Adrenal gland (tissue), 12 donors: ENCODE measurements around the gene NPIPA5. TPM values are rescaled to one million over a fixed set of nuclear protein-coding genes. Genes with fewer than 3 reads are reported as not detected.
"Not testable (repeated sequence)": the region's sequence is repeated elsewhere in the genome, so short reads cannot be mapped to it uniquely, and the experiment has no call there.

Experiments used
- DNase-seq, 7 donors: peaks; one replicate each; pipeline ENCODE4 v3.0.0-alpha.2; 2019 to 2020
- H3K27ac ChIP-seq, 5 donors: fragments of 200-600 bp; sonication (generic) in 4 of 5; 1 replicate in 3 of 5; 2 replicates in 2 of 5; pipeline versions ENCODE4 v1.5.1 to v1.8.0; 2016 to 2020; ENCODE audit warnings: mild to moderate bottlenecking in 1 of 5
- H3K27me3 ChIP-seq: fragments of 200-600 bp; 2 replicates; pipeline ENCODE4 v1.8.0; 2021
- H3K36me3 ChIP-seq, 2 donors: fragments of 200-600 bp; replicated peaks in 1 of 2; 1 replicate in 1 of 2; 2 replicates in 1 of 2; pipeline versions ENCODE4 v1.5.1 to v1.8.0; 2018 to 2022
- H3K4me1 ChIP-seq, 2 donors: fragments of 200-600 bp; replicated peaks in 1 of 2; 1 replicate in 1 of 2; 2 replicates in 1 of 2; pipeline versions ENCODE4 v1.5.1 to v1.8.0; 2018 to 2021
- H3K4me3 ChIP-seq, 4 donors: fragments of 200-600 bp; sonication (generic) in 3 of 4; one replicate each; pipeline ENCODE4 v1.5.1; 2016 to 2018
- H3K9me3 ChIP-seq, 3 donors: fragments of 200-600 bp; sonication (generic) in 1 of 3; replicated peaks in 1 of 3; 1 replicate in 2 of 3; 2 replicates in 1 of 3; pipeline versions ENCODE4 v1.5.1 to v1.8.0; 2016 to 2021
- CTCF ChIP-seq, 6 experiments: fragments of 450-650 bp in 4 of 6; fragments of 200-600 bp in 2 of 6; sonication (generic) in 1 of 6; IDR thresholded peaks; 1 replicate in 5 of 6; 2 replicates in 1 of 6; pipeline versions ENCODE4 v1.5.1 to v1.8.0; 2016 to 2021; ENCODE audit warnings: antibody characterized with exemption in 6 of 6, mild to moderate bottlenecking in 2 of 6, moderate library complexity in 1 of 6
- POLR2A ChIP-seq, 2 donors: fragments of 450-650 bp; IDR thresholded peaks; one replicate each; pipeline ENCODE4 v1.6.1; 2017; ENCODE audit warnings: antibody characterized with exemption in 2 of 2, mild to moderate bottlenecking in 2 of 2, moderate library complexity in 1 of 2
- WGBS, 4 donors: extraction: QIAGEN DNeasy Blood & Tissue Kit in 2 of 4; methylation state at CpG; one replicate each; pipeline versions ENCODE4 v1.1.5 to v1.1.7; 2013 to 2017; 5-methylcytosine and 5-hydroxymethylcytosine counted together
- intact Hi-C, 2 donors: fragments of 100-400 bp; cut with DNase I; formaldehyde crosslinking; loops; one replicate each; pipeline versions ENCODE4 v1.14.1 to v1.15.0; 2022 to 2023
- polyA plus RNA-seq, 3 donors: library from polyadenylated mRNA; stranded (reverse); fragments of 200-250 nt in 2 of 3; fragments of 350-450 nt in 1 of 3; fragmentation: Illumina TruSeq in 1 of 3; extraction: RNeasy Lipid Tissue Mini Kit (QIAGEN cat#74804) in 1 of 3; gene quantifications; one replicate each; pipeline ENCODE4 v1.2.3, GENCODE V29; 2013 to 2014
- total RNA-seq, 9 donors: library from RNA; depleted of rRNA in 4 of 9; stranded (reverse); fragments of >200 nt in 4 of 9; fragments of 120-200 nt in 1 of 9; fragmentation: NEBNext Ultra II Directional in 1 of 9; extraction: Animal tissue kit (Norgen Biotek cat#: 25700) in 1 of 9; gene quantifications; one replicate each; pipeline versions ENCODE4 v1.1.0 to v1.2.4, GENCODE V29; 2013 to 2023
- donor health status: healthy with polysubstance abuse.
- donor health status: Bipolar disorder and iron deficiency.
- donor health status: DM: yes; HTN: yes; CAD: no.
- donor health status: DM: no; HTN: no; CAD: no.
- donor health status: DM: no; HTN: no; CAD: no.
- donor health status: DM: yes; HTN: yes; CAD: no.

Gene NPIPA5
- total and polyA plus RNA-seq, 12 donors, result 4.0 to 169 (median 12.3) TPM

- 89 to 96% (median 95%) methylated on average over 3 of the region's 3 CpGs for WGBS, 4 donors
- no peaks in the 10 kb centered on the region for H3K9me3 ChIP-seq
- no peaks in the 10 kb centered on the region for H3K36me3 ChIP-seq
- H3K27ac ChIP-seq, result no peak overlapping the region
- no peaks in the 10 kb centered on the region for H3K4me1 ChIP-seq
- no peak for TF ChIP-seq POLR2A (IDR thresholded peaks at IDR 0.05)
- TF ChIP-seq CTCF (IDR thresholded peaks at IDR 0.05), result no peak
- H3K4me3 ChIP-seq, result no peak overlapping the region
- intact Hi-C loops, result no loop called here
- no peak for DNase-seq
- no peaks in the 10 kb centered on the region for H3K27me3 ChIP-seq
These were observed 21.2 kb upstream of the NPIPA5 start for GRCh38 chr16:15399317-15399716.

GRCh38 chr16:15398618-15399316 lies 20.7 kb upstream of the NPIPA5 start:
- no peak overlapping the region for H3K27ac ChIP-seq
- no peaks in the 10 kb centered on the region for H3K27me3 ChIP-seq
- no peaks in the 10 kb centered on the region for H3K4me1 ChIP-seq
- 82 to 89% (median 85%) methylated on average over 14 of the region's 14 CpGs for WGBS, 4 donors
- no peaks in the 10 kb centered on the region for H3K9me3 ChIP-seq
- H3K4me3 ChIP-seq, result no peak overlapping the region
- DNase-seq, result no peak
- no peaks in the 10 kb centered on the region for H3K36me3 ChIP-seq
- no peak for TF ChIP-seq CTCF (IDR thresholded peaks at IDR 0.05)
- no peak for TF ChIP-seq POLR2A (IDR thresholded peaks at IDR 0.05)
- intact Hi-C loops, result no loop called here

GRCh38 chr16:15396948-15397594 lies 19.0 kb upstream of the NPIPA5 start:
- WGBS, 4 donors, result 85 to 92% (median 91%) methylated on average over 11 of the region's 11 CpGs
- TF ChIP-seq POLR2A (IDR thresholded peaks at IDR 0.05) (no peak), CTCF (IDR thresholded peaks at IDR 0.05) (no peak)
- DNase-seq, result no peak
- intact Hi-C loops, result no loop called here
- no peaks in the 10 kb centered on the region for H3K36me3 ChIP-seq
- no peaks in the 10 kb centered on the region for H3K4me1 ChIP-seq
- H3K27ac ChIP-seq, result no peak overlapping the region
- no peak overlapping the region for H3K4me3 ChIP-seq
- no peaks in the 10 kb centered on the region for H3K9me3 ChIP-seq
- no peaks in the 10 kb centered on the region for H3K27me3 ChIP-seq

- DNase-seq, H3K27me3 ChIP-seq, H3K36me3 ChIP-seq, H3K4me1 ChIP-seq, intact Hi-C loops, H3K9me3 ChIP-seq: not testable (repeated sequence)
- H3K27ac ChIP-seq, result peak overlapping the region in 2 of 5 donors; percentile 62 to 64
- 60 to 75% (median 62%) methylated on average over 5 to 8 of the region's 8 CpGs for WGBS, 4 donors
- peak overlapping the region in 2 of 4 donors; percentile 45 to 52 for H3K4me3 ChIP-seq
These were observed 18.4 kb upstream of the NPIPA5 start for GRCh38 chr16:15396509-15396829.
